ENCODE measurements around the gene DUOX2. TPM values are rescaled to one million over a fixed set of nuclear protein-coding genes. Genes with fewer than 3 reads are reported as not detected.

Gene DUOX2
- total RNA-seq, 4 donors from 2014 or later, result under 0.01 to 0.86 (median 0.10) TPM

- WGBS, result 93% methylated on average over 1 of the region's 1 CpG
- intact Hi-C loops (cut with DNase I), result no loop called here
- H3K27ac ChIP-seq (replicated peaks in 1 of 4), result no peak overlapping the region
- H3K4me3 ChIP-seq, result no peak overlapping the region
- DNase-seq (ENCODE audit: extremely low spot score), result no peak
- H3K9me3 ChIP-seq, result no peaks in the 10 kb centered on the region
- peaks cover 0 to 17% (median 2%) of the 10 kb centered on the region in 4 donors for H3K36me3 ChIP-seq
- TF ChIP-seq CTCF (IDR thresholded peaks at IDR 0.05), result no peak
- TF ChIP-seq EP300 (IDR thresholded peaks at IDR 0.05), result no peak
- no peak for TF ChIP-seq POLR2AphosphoS5 (IDR thresholded peaks at IDR 0.05)
- TF ChIP-seq POLR2A (IDR thresholded peaks at IDR 0.05; ENCODE audit: low read depth), result no peak
- H3K4me1 ChIP-seq, result no peaks in the 10 kb centered on the region
- peaks cover 0 to under 1% (median 0%) of the 10 kb centered on the region in 4 donors for H3K27me3 ChIP-seq
Observed at GRCh38 chr15:45149060-45149459, 35.1 kb upstream of the DUOX2 start.

GRCh38 chr15:45148076-45149059 lies 34.4 kb upstream of the DUOX2 start:
- no peak overlapping the region for H3K27ac ChIP-seq (replicated peaks in 1 of 4)
- intact Hi-C loops (cut with DNase I), result no loop called here
- H3K27me3 ChIP-seq, result peaks cover 0 to 4% (median 0%) of the 10 kb centered on the region in 4 donors
- no peaks in the 10 kb centered on the region for H3K9me3 ChIP-seq
- H3K4me1 ChIP-seq, result no peaks in the 10 kb centered on the region
- no peak overlapping the region for H3K4me3 ChIP-seq
- WGBS, result 85% methylated on average over 10 of the region's 12 CpGs
- no peak for DNase-seq (ENCODE audit: extremely low spot score)
- H3K36me3 ChIP-seq, result peaks cover 0 to 17% (median 2%) of the 10 kb centered on the region in 4 donors
- TF ChIP-seq POLR2A (IDR thresholded peaks at IDR 0.05; ENCODE audit: low read depth) (no peak), POLR2AphosphoS5 (IDR thresholded peaks at IDR 0.05) (no peak), EP300 (IDR thresholded peaks at IDR 0.05) (no peak), CTCF (IDR thresholded peaks at IDR 0.05) (no peak)

GRCh38 chr15:45147606-45148005 lies 33.6 kb upstream of the DUOX2 start:
- Histone ChIP-seq H3K27ac (replicated peaks in 1 of 4) (no peak overlapping the region), H3K9me3 (no peaks in the 10 kb centered on the region), H3K27me3 (peaks cover 0 to 10% (median 0%) of the 10 kb centered on the region in 4 donors), H3K36me3 (peaks cover 0 to 17% (median 2%) of the 10 kb centered on the region in 4 donors), H3K4me3 (no peak overlapping the region), H3K4me1 (no peaks in the 10 kb centered on the region)
- WGBS, result 94% methylated on average over 6 of the region's 7 CpGs
- no peak for TF ChIP-seq POLR2AphosphoS5 (IDR thresholded peaks at IDR 0.05)
- no peak for TF ChIP-seq EP300 (IDR thresholded peaks at IDR 0.05)
- no peak for TF ChIP-seq POLR2A (IDR thresholded peaks at IDR 0.05; ENCODE audit: low read depth)
- TF ChIP-seq CTCF (IDR thresholded peaks at IDR 0.05), result no peak
- no peak for DNase-seq (ENCODE audit: extremely low spot score)
- intact Hi-C loops (cut with DNase I), result no loop called here

GRCh38 chr15:45146405-45146804 lies 32.4 kb upstream of the DUOX2 start:
- Histone ChIP-seq H3K36me3 (peaks cover 0 to 5% (median 0%) of the 10 kb centered on the region in 4 donors), H3K27ac (replicated peaks in 1 of 4) (no peak overlapping the region), H3K4me1 (no peaks in the 10 kb centered on the region), H3K9me3 (no peaks in the 10 kb centered on the region), H3K4me3 (no peak overlapping the region), H3K27me3 (peaks cover 0 to 18% (median 0%) of the 10 kb centered on the region in 4 donors)
- intact Hi-C loops (cut with DNase I), result no loop called here
- DNase-seq (ENCODE audit: extremely low spot score), result no peak
- 87% methylated on average over 4 of the region's 4 CpGs for WGBS
- TF ChIP-seq POLR2A (IDR thresholded peaks at IDR 0.05; ENCODE audit: low read depth), result no peak
- no peak for TF ChIP-seq POLR2AphosphoS5 (IDR thresholded peaks at IDR 0.05)
- no peak for TF ChIP-seq CTCF (IDR thresholded peaks at IDR 0.05)
- no peak for TF ChIP-seq EP300 (IDR thresholded peaks at IDR 0.05)

Measured in esophagus muscularis mucosa (tissue), 4 donors.